ENCODE measurements around the gene TAPT1.

The TAPT1 gene

DNA sequence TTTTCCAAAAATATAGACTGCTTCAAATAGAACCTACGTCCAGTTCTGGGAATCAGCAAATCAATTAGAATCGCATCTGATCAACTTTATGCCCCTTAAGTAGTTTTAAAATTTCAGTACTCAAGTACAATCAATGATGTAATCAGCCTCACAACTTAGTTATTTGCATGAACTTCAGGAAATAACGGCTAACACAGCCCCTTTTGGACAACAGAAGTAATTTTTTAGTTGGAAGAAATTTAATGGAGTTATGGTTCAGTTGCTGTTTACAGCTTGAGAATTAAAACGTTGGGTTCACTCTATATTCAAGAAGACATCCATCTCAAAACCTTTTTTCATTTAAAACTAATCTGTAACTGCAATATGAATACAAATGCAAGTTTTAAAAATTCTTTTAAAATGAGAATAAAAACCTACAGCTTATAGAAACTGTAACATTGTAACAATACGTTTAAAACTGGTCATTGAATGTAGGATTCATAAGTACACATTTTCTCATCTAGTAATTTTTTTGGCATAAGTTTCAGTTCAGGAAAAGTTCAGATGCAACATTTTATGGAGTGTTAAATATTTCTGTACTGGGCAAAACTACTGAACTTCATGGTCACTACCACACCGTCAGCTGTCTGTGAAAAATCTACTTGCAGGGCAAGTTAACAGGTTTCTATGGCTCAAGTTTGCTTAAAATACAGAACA, 956 bp downstream of the TAPT1 start:
- DNase-seq (ENCODE audit: insufficient read length) (no peak), FAIRE-seq (no peak)
- no peak for TF ChIP-seq POLR2AphosphoS5 (IDR thresholded peaks at IDR 0.05; ENCODE audit: low read depth, low read length)
- TF ChIP-seq TAF1 (IDR thresholded peaks at IDR 0.05; ENCODE audit: borderline replicate concordance, low read depth, low read length): no peak
- no peak for TF ChIP-seq POLR2A (IDR thresholded peaks at IDR 0.05; ENCODE audit: low read depth, low read length)

GRCh38 chr4:16224264-16225166, 1.8 kb downstream of the TAPT1 start:
- no peak for DNase-seq (ENCODE audit: insufficient read length)
- TF ChIP-seq TAF1 (IDR thresholded peaks at IDR 0.05; ENCODE audit: borderline replicate concordance, low read depth, low read length): no peak
- no peak for TF ChIP-seq POLR2AphosphoS5 (IDR thresholded peaks at IDR 0.05; ENCODE audit: low read depth, low read length)
- TF ChIP-seq POLR2A (IDR thresholded peaks at IDR 0.05; ENCODE audit: low read depth, low read length): no peak

GRCh38 chr4:16222957-16223527, 3.2 kb downstream of the TAPT1 start:
- TF ChIP-seq POLR2AphosphoS5 (IDR thresholded peaks at IDR 0.05; ENCODE audit: low read depth, low read length): no peak
- no peak for TF ChIP-seq POLR2A (IDR thresholded peaks at IDR 0.05; ENCODE audit: low read depth, low read length)
- TF ChIP-seq TAF1 (IDR thresholded peaks at IDR 0.05; ENCODE audit: borderline replicate concordance, low read depth, low read length): no peak
- no peak for DNase-seq (ENCODE audit: insufficient read length)
- no peak for FAIRE-seq

More at GRCh38 chr4:16224264-16225166, 1.8 kb downstream of the TAPT1 start:
- peak; percentile 68 for FAIRE-seq

DNA sequence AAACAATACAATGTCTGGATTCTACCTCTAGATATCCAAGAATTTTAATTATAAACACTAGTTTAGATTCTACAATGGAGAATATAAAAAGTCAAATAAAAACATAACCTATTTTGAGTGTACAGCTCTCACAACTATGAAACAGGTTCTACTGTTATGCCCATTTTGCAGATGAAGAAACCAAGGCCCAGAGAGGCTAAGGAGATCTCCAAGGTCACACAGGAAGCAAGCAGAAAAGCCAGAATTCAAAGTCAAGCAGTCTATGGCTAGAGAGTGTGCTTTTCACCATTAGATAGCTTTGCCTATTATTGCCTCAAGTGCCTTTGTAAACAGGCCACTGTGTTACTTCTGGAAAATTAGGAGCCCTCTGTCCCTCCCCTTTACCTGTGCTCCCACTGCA, 7.3 kb downstream of the TAPT1 start:
- TF ChIP-seq POLR2A (IDR thresholded peaks at IDR 0.05; ENCODE audit: low read depth, low read length) (no peak), POLR2AphosphoS5 (IDR thresholded peaks at IDR 0.05; ENCODE audit: low read depth, low read length) (no peak), TAF1 (IDR thresholded peaks at IDR 0.05; ENCODE audit: borderline replicate concordance, low read depth, low read length) (no peak)
- DNase-seq (ENCODE audit: insufficient read length): no peak
- FAIRE-seq: no peak

GRCh38 chr4:16217300-16218051, 8.8 kb downstream of the TAPT1 start:
- FAIRE-seq (peak; percentile 85), DNase-seq (ENCODE audit: insufficient read length) (no peak)
- TF ChIP-seq TAF1 (IDR thresholded peaks at IDR 0.05; ENCODE audit: borderline replicate concordance, low read depth, low read length): no peak
- no peak for TF ChIP-seq POLR2A (IDR thresholded peaks at IDR 0.05; ENCODE audit: low read depth, low read length)
- TF ChIP-seq POLR2AphosphoS5 (IDR thresholded peaks at IDR 0.05; ENCODE audit: low read depth, low read length): no peak

DNA sequence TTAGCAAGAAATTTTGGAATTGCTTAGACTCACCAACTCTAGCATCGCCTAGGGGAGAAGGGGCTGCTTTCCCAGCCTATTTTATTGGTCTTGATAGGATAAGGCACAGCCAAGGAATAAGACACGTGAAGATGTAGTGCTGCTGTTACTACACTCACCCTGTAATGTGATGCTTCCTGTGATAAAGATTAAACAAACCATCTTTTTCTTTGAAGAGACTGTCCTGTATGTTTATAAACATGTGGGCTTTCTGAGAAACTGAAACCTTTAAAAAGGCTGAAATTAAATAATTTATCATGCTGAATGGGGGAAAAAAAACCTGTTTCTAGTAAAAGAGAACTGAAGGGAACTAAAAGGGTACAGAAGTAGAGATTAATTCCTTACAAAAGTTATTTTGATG, 13.2 kb downstream of the TAPT1 start:
- TF ChIP-seq POLR2A (IDR thresholded peaks at IDR 0.05; ENCODE audit: low read depth, low read length): no peak
- TF ChIP-seq POLR2AphosphoS5 (IDR thresholded peaks at IDR 0.05; ENCODE audit: low read depth, low read length): no peak
- TF ChIP-seq TAF1 (IDR thresholded peaks at IDR 0.05; ENCODE audit: borderline replicate concordance, low read depth, low read length): no peak
- DNase-seq (ENCODE audit: insufficient read length): no peak
- FAIRE-seq: no peak

GRCh38 chr4:16212138-16212782, 14.0 kb downstream of the TAPT1 start:
- FAIRE-seq (peak; percentile 42), DNase-seq (ENCODE audit: insufficient read length) (no peak)
- no peak for TF ChIP-seq POLR2AphosphoS5 (IDR thresholded peaks at IDR 0.05; ENCODE audit: low read depth, low read length)
- TF ChIP-seq POLR2A (IDR thresholded peaks at IDR 0.05; ENCODE audit: low read depth, low read length): no peak
- TF ChIP-seq TAF1 (IDR thresholded peaks at IDR 0.05; ENCODE audit: borderline replicate concordance, low read depth, low read length): no peak

DNA sequence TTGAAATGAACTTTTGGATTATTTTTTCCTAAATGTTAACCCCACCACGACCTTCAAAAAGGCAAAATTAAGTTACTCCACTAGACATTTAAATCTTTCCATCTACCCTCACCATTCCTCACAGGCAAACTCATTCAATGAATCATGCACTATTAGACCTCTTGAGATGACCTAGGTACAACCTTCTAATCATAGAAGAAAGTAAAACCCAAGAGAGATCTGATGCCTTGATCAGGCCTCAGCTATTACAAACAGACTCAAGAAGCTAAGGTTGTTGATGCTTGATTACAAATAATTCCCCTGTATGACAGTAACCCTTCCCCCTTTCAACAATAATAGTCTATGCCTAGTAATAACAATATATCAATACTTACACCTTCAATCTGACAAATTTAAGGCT, 18.9 kb downstream of the TAPT1 start:
- DNase-seq (ENCODE audit: insufficient read length): no peak
- TF ChIP-seq TAF1 (IDR thresholded peaks at IDR 0.05; ENCODE audit: borderline replicate concordance, low read depth, low read length): no peak
- no peak for TF ChIP-seq POLR2AphosphoS5 (IDR thresholded peaks at IDR 0.05; ENCODE audit: low read depth, low read length)
- no peak for TF ChIP-seq POLR2A (IDR thresholded peaks at IDR 0.05; ENCODE audit: low read depth, low read length)
- no peak for FAIRE-seq

- DNase-seq (ENCODE audit: insufficient read length): no peak
- TF ChIP-seq POLR2A (IDR thresholded peaks at IDR 0.05; ENCODE audit: low read depth, low read length): no peak
Measured at GRCh38 chr4:16206848-16207247, 19.4 kb downstream of the TAPT1 start.

DNA sequence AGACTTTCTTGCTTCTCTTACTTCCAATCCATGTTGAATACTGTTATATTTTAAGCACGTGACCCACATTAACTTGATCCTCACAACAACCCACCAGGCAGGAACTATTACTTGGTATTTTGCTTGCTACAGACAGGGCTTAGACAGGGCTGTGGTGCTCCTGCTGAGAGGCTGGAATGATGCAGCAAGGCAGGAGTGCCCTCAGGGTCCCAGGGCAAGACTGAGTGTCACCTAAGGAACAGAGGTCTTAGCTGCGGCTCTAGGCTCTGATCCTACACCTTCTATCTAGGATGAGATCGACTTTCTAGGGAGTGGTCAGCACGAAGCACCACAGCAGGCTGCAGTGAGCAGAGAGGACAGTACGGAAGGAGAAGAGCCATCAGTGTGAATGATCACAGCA, 20.0 kb downstream of the TAPT1 start:
- no peak for DNase-seq (ENCODE audit: insufficient read length)
- no peak for TF ChIP-seq POLR2A (IDR thresholded peaks at IDR 0.05; ENCODE audit: low read depth, low read length)
- TF ChIP-seq TAF1 (IDR thresholded peaks at IDR 0.05; ENCODE audit: borderline replicate concordance, low read depth, low read length): no peak
- no peak for TF ChIP-seq POLR2AphosphoS5 (IDR thresholded peaks at IDR 0.05; ENCODE audit: low read depth, low read length)
- FAIRE-seq: peak; percentile 72

More at GRCh38 chr4:16206848-16207247, 19.4 kb downstream of the TAPT1 start:
- no peak for FAIRE-seq

All from GM12892 (cell line).